Right lobe of liver (tissue), 4 donors: Measurements from ENCODE around the gene DOCK3.

Source experiments
- CTCF ChIP-seq, 4 donors: fragments of 200-600 bp in 3 of 4; fragments of 450-650 bp in 1 of 4; IDR thresholded peaks; one replicate each; pipeline versions ENCODE4 v1.5.1 to v1.8.0; 2016 to 2022; ENCODE audit warnings: antibody characterized with exemption in 4 of 4, mild to moderate bottlenecking in 2 of 4
- POLR2A ChIP-seq: fragments of 450-650 bp; IDR thresholded peaks from one replicate; pipeline ENCODE4 v1.6.1; 2017; ENCODE audit warnings: antibody characterized with exemption, mild to moderate bottlenecking
- donor health status: DM: no; HTN: no; CAD: no.
- donor health status: DM: no; HTN: no; CAD: no.
- donor health status: DM: no; HTN: yes; CAD: no.

- TF ChIP-seq CTCF (IDR thresholded peaks at IDR 0.05) (no peak), POLR2A (no peak)
These were observed 663.9 kb downstream of the DOCK3 start for GRCh38 chr3:51338632-51339031.
